Trophoblast cell (in vitro differentiated cells and primary cell): ENCODE data around the gene MUS81.

Experiments
- DNase-seq, 2 donors: peaks; one replicate each; pipeline ENCODE4 v3.0.0-alpha.2; 2016
- H2AFZ ChIP-seq: 2 replicates; pipeline ENCODE4 v1.6.1; 2013; ENCODE audit warnings: low read length, moderate library complexity, mild to moderate bottlenecking; ENCODE audit not compliant: insufficient read depth, poor library complexity
- H2AK5ac ChIP-seq: 2 replicates; pipeline ENCODE4 v1.6.1; 2013; ENCODE audit warnings: mild to moderate bottlenecking, low read length
- H2BK120ac ChIP-seq: 2 replicates; pipeline ENCODE4 v1.6.1; 2013; ENCODE audit warnings: low read length, mild to moderate bottlenecking, moderate library complexity; ENCODE audit not compliant: insufficient read depth, poor library complexity
- H2BK12ac ChIP-seq: 2 replicates; pipeline ENCODE4 v1.6.1; 2013; ENCODE audit warnings: mild to moderate bottlenecking, low read length, moderate library complexity
- H2BK5ac ChIP-seq: 2 replicates; pipeline ENCODE4 v1.6.1; 2013; ENCODE audit warnings: low read length, low read depth, moderate library complexity, mild to moderate bottlenecking; ENCODE audit not compliant: poor library complexity
- H3K14ac ChIP-seq: 2 replicates; pipeline ENCODE4 v1.6.1; 2013; ENCODE audit warnings: mild to moderate bottlenecking, low read length
- H3K18ac ChIP-seq: 2 replicates; pipeline ENCODE4 v1.6.1; 2013; ENCODE audit warnings: mild to moderate bottlenecking, low read length
- H3K23ac ChIP-seq: 2 replicates; pipeline ENCODE4 v1.6.1; 2013; ENCODE audit warnings: low read length
- H3K27ac ChIP-seq: 2 replicates; pipeline ENCODE4 v1.5.1; 2013; ENCODE audit warnings: low read depth, mild to moderate bottlenecking, inconsistent platforms, low read length, moderate library complexity
- H3K27me3 ChIP-seq: 2 replicates; pipeline ENCODE4 v1.6.1; 2013; ENCODE audit warnings: inconsistent platforms, mild to moderate bottlenecking, low read length, moderate library complexity; ENCODE audit not compliant: insufficient read depth
- H3K36me3 ChIP-seq, 2 experiments: 1 replicate in 1 of 2; 2 replicates in 1 of 2; pipeline ENCODE4 v1.6.1; 2013; ENCODE audit warnings: low read length in 2 of 2, mild to moderate bottlenecking in 2 of 2, moderate library complexity in 1 of 2; ENCODE audit not compliant: insufficient read depth in 2 of 2, control insufficient read depth in 1 of 2
- H3K4ac ChIP-seq: 2 replicates; pipeline ENCODE4 v1.6.1; 2013; ENCODE audit warnings: low read depth, mild to moderate bottlenecking, low read length, moderate library complexity
- H3K4me1 ChIP-seq, 2 experiments: 1 replicate in 1 of 2; 2 replicates in 1 of 2; pipeline ENCODE4 v1.6.1; 2013; ENCODE audit warnings: low read length in 2 of 2, mild to moderate bottlenecking in 2 of 2, moderate library complexity in 1 of 2; ENCODE audit not compliant: insufficient read depth in 2 of 2, control insufficient read depth in 1 of 2
- H3K4me2 ChIP-seq: 2 replicates; pipeline ENCODE4 v1.6.1; 2013; ENCODE audit warnings: inconsistent platforms, mild to moderate bottlenecking, low read length, moderate library complexity
- H3K4me3 ChIP-seq: 2 replicates; pipeline ENCODE4 v1.5.1; 2013; ENCODE audit warnings: mild to moderate bottlenecking, low read depth, low read length, inconsistent platforms
- H3K79me1 ChIP-seq: one replicate; pipeline ENCODE4 v1.6.1; 2013; ENCODE audit warnings: low read length
- H3K79me2 ChIP-seq: 2 replicates; pipeline ENCODE4 v1.6.1; 2013; ENCODE audit warnings: low read length, mild to moderate bottlenecking; ENCODE audit not compliant: control insufficient read depth, insufficient read depth, poor library complexity
- H3K9ac ChIP-seq: 2 replicates; pipeline ENCODE4 v1.6.1; 2013; ENCODE audit warnings: mild to moderate bottlenecking, low read length
- H3K9me3 ChIP-seq: 2 replicates; pipeline ENCODE4 v1.6.1; 2013; ENCODE audit warnings: low read depth, mild to moderate bottlenecking, control low read depth, inconsistent platforms, low read length; ENCODE audit not compliant: insufficient read depth
- H4K12ac ChIP-seq: 2 replicates; pipeline ENCODE4 v1.6.1; 2013; ENCODE audit warnings: low read depth, mild to moderate bottlenecking, low read length, moderate library complexity
- H4K8ac ChIP-seq: 2 replicates; pipeline ENCODE4 v1.6.1; 2013; ENCODE audit warnings: low read depth, mild to moderate bottlenecking, low read length, moderate library complexity
- H4K91ac ChIP-seq: one replicate; pipeline ENCODE4 v1.6.1; 2013; ENCODE audit warnings: low read depth, mild to moderate bottlenecking, low read length, moderate library complexity
- WGBS: extraction: QIAGEN DNeasy Blood & Tissue Kit; methylation state at CpG from one replicate; pipeline ENCODE4 v1.1.7; 2013; ENCODE audit warnings: missing lambda C conversion rate; ENCODE audit not compliant: insufficient read length, insufficient coverage; ENCODE audit errors: extremely low coverage; 5-methylcytosine and 5-hydroxymethylcytosine counted together

Gene MUS81

DNA sequence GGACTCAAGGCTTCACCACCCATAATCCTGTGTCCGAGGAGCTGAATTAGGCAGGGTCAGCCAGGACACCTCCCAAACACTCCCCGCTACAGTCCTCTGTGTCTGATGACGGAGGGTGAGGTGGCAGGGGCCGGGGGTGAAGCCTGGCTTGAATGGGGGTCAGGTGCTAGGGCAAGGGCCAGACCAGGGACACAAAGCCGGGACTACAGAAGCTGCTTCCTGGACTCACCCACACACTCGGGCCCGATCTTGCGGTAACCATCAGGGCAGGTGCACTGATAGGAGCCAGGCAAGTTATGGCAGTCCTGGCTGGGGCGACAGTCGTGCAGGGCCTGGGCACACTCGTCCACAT lies 10.1 kb downstream of the MUS81 start:
- H2BK12ac ChIP-seq, result no peak overlapping the region
- H4K8ac ChIP-seq, result no peak overlapping the region
- H3K18ac ChIP-seq, result no peak overlapping the region
- H3K79me2 ChIP-seq, result peaks cover 9% of the 10 kb centered on the region
- H3K79me1 ChIP-seq, result peaks cover 13% of the 10 kb centered on the region
- peak overlapping the region; percentile 14 for H3K4me3 ChIP-seq
- no CpG with 5 or more reads among the region's 11 CpGs for WGBS
- no peak overlapping the region for H3K14ac ChIP-seq
- H3K4me1 ChIP-seq, result peaks cover 10 to 14% of the 10 kb centered on the region in 2 experiments
- H4K12ac ChIP-seq, result no peak overlapping the region
- H3K9me3 ChIP-seq, result no peaks in the 10 kb centered on the region
- no peak overlapping the region for H2AFZ ChIP-seq
- no peak overlapping the region for H3K4ac ChIP-seq
- no peak for DNase-seq
- H2BK5ac ChIP-seq, result no peak overlapping the region
- H3K4me2 ChIP-seq, result no peak overlapping the region
- H3K9ac ChIP-seq, result no peak overlapping the region
- no peak overlapping the region for H3K27ac ChIP-seq
- H3K27me3 ChIP-seq, result no peaks in the 10 kb centered on the region
- H2BK120ac ChIP-seq, result no peak overlapping the region
- H4K91ac ChIP-seq, result no peak overlapping the region
- peaks cover 40 to 52% of the 10 kb centered on the region in 2 experiments for H3K36me3 ChIP-seq
- H3K23ac ChIP-seq, result no peak overlapping the region
- H2AK5ac ChIP-seq, result no peak overlapping the region

GRCh38 chr11:65870706-65871681 lies 10.8 kb downstream of the MUS81 start:
- peaks cover 33 to 45% of the 10 kb centered on the region in 2 experiments for H3K36me3 ChIP-seq
- no CpG with 5 or more reads among the region's 24 CpGs for WGBS
- peaks cover 13% of the 10 kb centered on the region for H3K79me1 ChIP-seq
- no peak overlapping the region for H3K18ac ChIP-seq
- H2BK120ac ChIP-seq, result no peak overlapping the region
- no peak overlapping the region for H2AK5ac ChIP-seq
- H3K4me1 ChIP-seq, result peaks cover 10 to 14% of the 10 kb centered on the region in 2 experiments
- H2BK12ac ChIP-seq, result no peak overlapping the region
- no peak overlapping the region for H3K27ac ChIP-seq
- H3K4ac ChIP-seq, result no peak overlapping the region
- DNase-seq, result no peak
- H3K27me3 ChIP-seq, result no peaks in the 10 kb centered on the region
- H3K4me3 ChIP-seq, result peak overlapping the region; percentile 14
- H2BK5ac ChIP-seq, result no peak overlapping the region
- H4K91ac ChIP-seq, result no peak overlapping the region
- no peak overlapping the region for H3K14ac ChIP-seq
- no peak overlapping the region for H4K12ac ChIP-seq
- no peaks in the 10 kb centered on the region for H3K9me3 ChIP-seq
- H3K4me2 ChIP-seq, result peak overlapping the region; percentile 71
- no peak overlapping the region for H3K23ac ChIP-seq
- no peak overlapping the region for H2AFZ ChIP-seq
- no peak overlapping the region for H3K9ac ChIP-seq
- peaks cover 9% of the 10 kb centered on the region for H3K79me2 ChIP-seq
- H4K8ac ChIP-seq, result no peak overlapping the region

DNA sequence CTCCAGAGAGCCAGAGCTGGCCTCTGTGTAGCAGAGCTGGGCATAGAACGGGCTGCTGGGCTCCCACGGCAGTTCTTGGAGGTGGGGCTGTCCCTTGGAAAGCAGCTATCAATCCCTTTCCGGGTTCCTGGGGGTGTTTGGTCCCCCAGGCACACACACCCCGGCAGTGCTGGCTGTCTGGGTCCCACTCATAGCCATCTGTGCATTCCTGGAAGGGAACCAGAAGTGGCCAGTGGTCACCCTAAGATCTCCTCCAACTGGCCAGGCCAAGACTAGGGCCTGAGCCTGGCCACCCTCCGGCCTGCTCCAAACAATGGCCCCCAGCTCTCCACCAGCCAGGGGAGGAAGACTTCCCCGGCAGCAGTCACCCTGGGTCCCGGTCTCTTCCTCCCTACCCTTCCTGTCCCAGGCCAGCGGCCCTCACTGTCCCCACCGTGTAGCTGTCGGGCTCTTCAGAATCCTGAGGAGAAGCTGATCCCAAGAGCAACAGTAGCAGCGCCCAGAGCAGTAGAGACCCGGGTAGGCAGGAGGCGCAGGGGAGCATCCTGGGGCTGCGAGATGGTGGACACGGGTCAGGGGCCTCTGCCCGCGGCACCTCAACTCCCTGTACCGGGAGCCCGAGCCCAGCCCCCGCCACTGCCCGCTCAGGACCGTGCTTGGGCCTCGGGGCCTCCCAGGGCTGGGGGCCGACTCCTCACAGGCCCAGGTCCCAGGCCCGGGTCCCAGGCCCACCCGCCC lies 11.7 kb downstream of the MUS81 start:
- peak overlapping the region; percentile 83 for H3K14ac ChIP-seq
- peak overlapping the region; percentile 61 for H4K12ac ChIP-seq
- no peak overlapping the region for H3K23ac ChIP-seq
- H3K9ac ChIP-seq, result peak overlapping the region; percentile 71
- H4K91ac ChIP-seq, result peak overlapping the region; percentile 93
- H3K4me2 ChIP-seq, result peak overlapping the region; percentile 71
- no peaks in the 10 kb centered on the region for H3K9me3 ChIP-seq
- H2BK120ac ChIP-seq, result peak overlapping the region; percentile 45
- peak overlapping the region; percentile 25 for H2BK12ac ChIP-seq
- no peak for DNase-seq
- peak overlapping the region; percentile 30 for H3K4ac ChIP-seq
- H3K79me2 ChIP-seq, result peaks cover 9% of the 10 kb centered on the region
- H3K27ac ChIP-seq, result peak overlapping the region; percentile 44
- peak overlapping the region; percentile 89 for H4K8ac ChIP-seq
- H3K79me1 ChIP-seq, result peaks cover 13% of the 10 kb centered on the region
- H2BK5ac ChIP-seq, result peak overlapping the region; percentile 36
- peak overlapping the region; percentile 85 for H3K4me3 ChIP-seq
- peak overlapping the region; percentile 91 for H2AK5ac ChIP-seq
- H3K27me3 ChIP-seq, result no peaks in the 10 kb centered on the region
- no CpG with 5 or more reads among the region's 26 CpGs for WGBS
- H3K18ac ChIP-seq, result peak overlapping the region; percentile 60
- H2AFZ ChIP-seq, result no peak overlapping the region
- H3K36me3 ChIP-seq, result peaks cover 25 to 37% of the 10 kb centered on the region in 2 experiments
- H3K4me1 ChIP-seq, result peaks cover 10 to 14% of the 10 kb centered on the region in 2 experiments

DNA sequence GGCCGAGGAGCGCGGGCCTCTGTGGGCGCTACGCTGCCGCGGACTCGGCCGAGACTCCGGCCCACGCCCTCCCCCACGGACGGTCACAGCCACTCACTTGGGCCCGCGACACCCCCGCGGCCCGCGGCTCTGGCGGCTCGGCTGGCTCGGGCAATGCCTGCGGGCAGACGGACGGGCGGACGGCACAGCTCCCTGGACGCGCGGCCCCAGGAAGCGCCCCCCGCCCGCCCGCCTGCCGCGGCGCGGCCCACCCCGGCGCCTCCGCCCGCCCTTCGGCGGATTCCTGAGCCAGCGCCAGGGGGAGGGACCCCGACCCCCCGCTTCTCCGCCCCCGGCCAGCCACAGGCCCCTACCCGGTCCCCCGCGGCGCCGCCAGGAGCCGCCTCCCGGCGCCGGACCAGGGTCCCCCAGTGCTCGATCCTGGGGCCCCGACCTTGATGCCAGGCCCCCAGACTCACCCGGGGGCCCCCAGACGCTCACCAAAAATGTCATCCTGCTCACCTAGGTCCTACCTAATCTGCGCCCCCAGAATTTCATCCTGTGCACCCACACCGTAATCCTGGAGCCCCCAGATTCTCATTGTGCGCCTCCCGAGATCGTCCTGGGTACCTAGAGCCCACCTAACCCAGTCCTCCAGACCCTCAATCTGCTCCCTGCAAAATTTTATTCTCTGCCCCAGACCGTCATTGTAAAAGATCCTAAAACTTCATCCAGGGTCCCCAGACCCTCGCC lies 12.5 kb downstream of the MUS81 start, which contains the start of gene EFEMP2:
Gene EFEMP2, minus strand, starts transcription at position 215 of the 732 bp plus-strand sequence. CDS start 446 bp downstream, outside the sequence.
- peak within 1 kb of the TSS; percentile 85 for H3K4me3 ChIP-seq

More for the DNA sequence above, 12.5 kb downstream of the MUS81 start, which contains the start of gene EFEMP2:
- Histone ChIP-seq H2AFZ (peak within 1 kb of the TSS; percentile 73), H3K79me1 (peaks cover 13% of the 10 kb centered on the region), H3K4me1 (peaks cover 9 to 13% of the 10 kb centered on the region in 2 experiments), H3K27me3 (no peaks in the 10 kb centered on the region), H2AK5ac (peak within 1 kb of the TSS; percentile 91), H3K4ac (peak within 1 kb of the TSS; percentile 80), H2BK12ac (peak within 1 kb of the TSS; percentile 25), H3K27ac (peak within 1 kb of the TSS; percentile 68), H4K12ac (peak within 1 kb of the TSS; percentile 92), H3K9ac (peak within 1 kb of the TSS; percentile 77), H3K23ac (peak within 1 kb of the TSS; percentile 34), H3K18ac (peak within 1 kb of the TSS; percentile 97), H2BK120ac (peak within 1 kb of the TSS; percentile 45), H4K91ac (peak within 1 kb of the TSS; percentile 93), H3K4me2 (peak within 1 kb of the TSS; percentile 99), H4K8ac (peak within 1 kb of the TSS; percentile 92), H3K14ac (peak within 1 kb of the TSS; percentile 88), H3K79me2 (peaks cover 9% of the 10 kb centered on the region), H3K9me3 (no peaks in the 10 kb centered on the region), H2BK5ac (peak within 1 kb of the TSS; percentile 71), H3K36me3 (peaks cover 19 to 32% of the 10 kb centered on the region in 2 experiments)
- WGBS, result no CpG with 5 or more reads among the region's 69 CpGs
- DNase-seq, result peak in 1 of 2 donors; percentile 52
